Measurements from ENCODE around the gene SPTBN4.

GRCh38 chr19:40550951-40551350 is 84.2 kb downstream of the SPTBN4 start:
- TF ChIP-seq EZH2 (optimal IDR thresholded peaks at IDR 0.05; ENCODE audit: low read depth, low read length) (no peak), CTCF (IDR thresholded peaks at IDR 0.05; ENCODE audit: low read length) (no peak)

Measured in MM.1S (cell line).